Uterus (tissue), 4 donors: Measurements from ENCODE around the gene PHOX2B. TPM values are rescaled to one million over a fixed set of nuclear protein-coding genes. Genes with fewer than 3 reads are reported as not detected.

Experiments
- DNase-seq, 2 donors: peaks; one replicate each; pipeline ENCODE4 v3.0.0-alpha.2; 2019 to 2020
- H3K27ac ChIP-seq, 2 donors: fragments of 200-600 bp; sonication (generic); 1 replicate in 1 of 2; 2 replicates in 1 of 2; pipeline ENCODE4 v1.5.1; 2016 to 2018
- H3K27me3 ChIP-seq, 2 donors: fragments of 200-600 bp; sonication (generic); one replicate each; pipeline ENCODE4 v1.5.1; 2018 to 2019; ENCODE audit warnings: control low read depth in 1 of 2
- H3K36me3 ChIP-seq, 2 donors: fragments of 200-600 bp; sonication (generic); one replicate each; pipeline ENCODE4 v1.5.1; 2019; ENCODE audit warnings: control low read depth in 1 of 2
- H3K4me1 ChIP-seq, 2 donors: fragments of 200-600 bp; sonication (generic); one replicate each; pipeline ENCODE4 v1.5.1; 2018 to 2019; ENCODE audit warnings: control low read depth in 1 of 2
- H3K4me3 ChIP-seq, 2 donors: fragments of 200-600 bp; sonication (generic); 1 replicate in 1 of 2; 2 replicates in 1 of 2; pipeline ENCODE4 v1.5.1; 2018 to 2019; ENCODE audit warnings: mild to moderate bottlenecking in 1 of 2
- H3K9me3 ChIP-seq, 2 donors: fragments of 200-600 bp; sonication (generic); one replicate each; pipeline ENCODE4 v1.5.1; 2019; ENCODE audit warnings: control low read depth in 1 of 2
- POLR2A ChIP-seq, 2 donors: fragments of 450-650 bp; IDR thresholded peaks; one replicate each; pipeline ENCODE4 v1.6.1; 2016; ENCODE audit warnings: antibody characterized with exemption in 2 of 2, mild to moderate bottlenecking in 1 of 2, moderate library complexity in 1 of 2
- intact Hi-C: fragments of 100-400 bp; cut with DNase I; formaldehyde crosslinking; loops from one replicate; pipeline ENCODE4 v1.15.1; 2023; ENCODE audit warnings: low total_unique reads
- total RNA-seq, 4 donors: library from RNA; depleted of rRNA in 3 of 4; stranded (reverse); fragments of >200 nt in 3 of 4; gene quantifications; one replicate each; pipeline versions ENCODE4 v1.1.0 to v1.2.4, GENCODE V29; 2014 to 2023
- TF ChIP-seq, protein P1 (sequence below), 4 experiments: fragments of 200-600 bp in 2 of 4; fragments of 450-650 bp in 2 of 4; sonication (generic) in 2 of 4; IDR thresholded peaks; one replicate each; pipeline ENCODE4 v1.5.1; 2016 to 2019; ENCODE audit warnings: antibody characterized with exemption in 4 of 4, mild to moderate bottlenecking in 2 of 4, moderate library complexity in 1 of 4
- donor health status: DM: yes; HTN: yes; CAD: no.

The PHOX2B gene
- total RNA-seq, 4 donors from 2014 or later, result not detected

DNA sequence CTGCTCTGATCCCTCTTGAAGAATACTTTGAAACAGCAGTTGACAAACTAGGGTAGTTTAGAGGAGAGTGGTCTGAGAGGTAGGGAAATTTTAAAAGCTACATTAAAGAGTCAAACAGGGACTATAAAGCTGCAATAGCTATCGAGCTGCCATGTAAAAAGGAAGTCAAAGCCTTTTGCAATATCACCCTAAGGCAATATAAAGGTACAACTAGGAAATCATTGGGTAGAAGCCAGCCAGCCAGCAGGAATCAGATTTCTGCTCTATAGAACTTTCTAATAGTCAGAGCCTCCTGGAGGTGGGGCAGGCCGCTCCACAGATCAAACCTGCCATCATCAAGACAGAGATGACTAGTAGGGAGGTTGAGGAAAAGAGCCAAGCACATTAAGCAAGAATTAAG, 15.2 kb upstream of the PHOX2B start:
- H3K9me3 ChIP-seq, result no peaks in the 10 kb centered on the region
- H3K27ac ChIP-seq, result no peak overlapping the region
- intact Hi-C loops, result no loop called here
- H3K36me3 ChIP-seq, result no peaks in the 10 kb centered on the region
- no peak for DNase-seq
- no peak for TF ChIP-seq POLR2A (IDR thresholded peaks at IDR 0.05)
- TF ChIP-seq, protein P1, sequence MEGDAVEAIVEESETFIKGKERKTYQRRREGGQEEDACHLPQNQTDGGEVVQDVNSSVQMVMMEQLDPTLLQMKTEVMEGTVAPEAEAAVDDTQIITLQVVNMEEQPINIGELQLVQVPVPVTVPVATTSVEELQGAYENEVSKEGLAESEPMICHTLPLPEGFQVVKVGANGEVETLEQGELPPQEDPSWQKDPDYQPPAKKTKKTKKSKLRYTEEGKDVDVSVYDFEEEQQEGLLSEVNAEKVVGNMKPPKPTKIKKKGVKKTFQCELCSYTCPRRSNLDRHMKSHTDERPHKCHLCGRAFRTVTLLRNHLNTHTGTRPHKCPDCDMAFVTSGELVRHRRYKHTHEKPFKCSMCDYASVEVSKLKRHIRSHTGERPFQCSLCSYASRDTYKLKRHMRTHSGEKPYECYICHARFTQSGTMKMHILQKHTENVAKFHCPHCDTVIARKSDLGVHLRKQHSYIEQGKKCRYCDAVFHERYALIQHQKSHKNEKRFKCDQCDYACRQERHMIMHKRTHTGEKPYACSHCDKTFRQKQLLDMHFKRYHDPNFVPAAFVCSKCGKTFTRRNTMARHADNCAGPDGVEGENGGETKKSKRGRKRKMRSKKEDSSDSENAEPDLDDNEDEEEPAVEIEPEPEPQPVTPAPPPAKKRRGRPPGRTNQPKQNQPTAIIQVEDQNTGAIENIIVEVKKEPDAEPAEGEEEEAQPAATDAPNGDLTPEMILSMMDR (IDR thresholded peaks at IDR 0.05), result no peak
- H3K4me3 ChIP-seq, result no peak overlapping the region
- peaks cover 0 to 9% of the 10 kb centered on the region in 2 donors for H3K27me3 ChIP-seq
- H3K4me1 ChIP-seq, result no peaks in the 10 kb centered on the region

DNA sequence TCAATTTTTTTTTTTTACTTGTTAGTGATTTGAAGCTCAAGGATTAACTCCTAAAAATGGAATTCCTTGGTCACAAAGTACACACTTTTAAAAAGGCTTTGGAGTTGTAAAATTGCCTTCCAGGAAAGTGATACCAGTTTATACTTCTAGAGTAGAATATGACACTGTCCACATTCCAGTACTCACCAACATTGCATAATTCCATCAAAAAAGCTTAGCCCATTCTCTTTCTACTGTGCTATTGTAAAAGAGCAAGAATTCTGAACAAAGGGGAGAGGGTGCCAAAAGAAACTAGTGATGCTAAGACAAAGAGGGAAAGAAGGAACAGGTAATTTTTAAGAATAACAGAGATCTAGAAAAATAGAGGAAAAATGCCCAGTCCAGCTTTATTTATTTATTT, 10.4 kb upstream of the PHOX2B start:
- TF ChIP-seq, protein P1 (IDR thresholded peaks at IDR 0.05), result no peak
- TF ChIP-seq POLR2A (IDR thresholded peaks at IDR 0.05), result no peak
- no peak overlapping the region for H3K4me3 ChIP-seq

DNA sequence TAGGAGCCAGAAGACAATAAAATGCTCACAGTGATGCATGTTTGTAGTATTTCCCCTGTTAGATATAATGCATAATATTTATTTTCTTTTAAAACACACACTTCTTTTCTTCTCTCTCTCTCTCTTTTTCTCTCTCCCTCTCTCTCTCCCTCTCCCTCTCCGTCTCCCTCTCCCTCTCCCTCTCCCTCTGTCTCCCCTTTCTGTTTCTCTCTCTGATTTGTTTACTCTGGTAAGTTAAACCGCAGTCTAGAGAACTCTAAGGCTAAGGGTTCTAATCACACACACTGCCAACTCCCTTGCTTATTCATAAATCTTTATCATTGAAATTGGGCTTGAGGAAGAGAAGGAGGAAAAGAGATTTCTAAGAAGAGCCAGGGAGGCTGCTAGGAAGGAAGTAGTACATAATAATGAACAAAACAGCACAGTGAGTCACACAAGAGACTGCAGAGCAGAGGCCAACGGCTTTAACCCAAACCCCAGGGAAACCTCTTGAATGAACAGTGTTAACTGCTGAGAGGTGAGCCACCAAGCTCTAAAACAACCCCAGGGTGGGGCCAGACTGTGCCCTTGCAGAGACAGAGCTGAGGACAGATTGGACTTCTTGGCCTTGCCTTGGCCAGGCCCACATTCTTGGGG, 9.1 kb upstream of the PHOX2B start:
- TF ChIP-seq POLR2A (IDR thresholded peaks at IDR 0.05), result no peak
- TF ChIP-seq, protein P1 (IDR thresholded peaks at IDR 0.05), result no peak
- Histone ChIP-seq H3K4me3 (no peak overlapping the region), H3K27me3 (peaks cover 0 to 5% of the 10 kb centered on the region in 2 donors), H3K27ac (no peak overlapping the region), H3K9me3 (no peaks in the 10 kb centered on the region), H3K4me1 (no peaks in the 10 kb centered on the region), H3K36me3 (no peaks in the 10 kb centered on the region)
- DNase-seq, result no peak
- intact Hi-C loops, result no loop called here

More for the DNA sequence above, 10.4 kb upstream of the PHOX2B start:
- H3K4me1 ChIP-seq, result no peaks in the 10 kb centered on the region
- no peaks in the 10 kb centered on the region for H3K9me3 ChIP-seq
- no peak overlapping the region for H3K27ac ChIP-seq
- no peak for DNase-seq
- intact Hi-C loops, result no loop called here
- H3K27me3 ChIP-seq, result peaks cover 0 to 5% of the 10 kb centered on the region in 2 donors
- no peaks in the 10 kb centered on the region for H3K36me3 ChIP-seq

DNA sequence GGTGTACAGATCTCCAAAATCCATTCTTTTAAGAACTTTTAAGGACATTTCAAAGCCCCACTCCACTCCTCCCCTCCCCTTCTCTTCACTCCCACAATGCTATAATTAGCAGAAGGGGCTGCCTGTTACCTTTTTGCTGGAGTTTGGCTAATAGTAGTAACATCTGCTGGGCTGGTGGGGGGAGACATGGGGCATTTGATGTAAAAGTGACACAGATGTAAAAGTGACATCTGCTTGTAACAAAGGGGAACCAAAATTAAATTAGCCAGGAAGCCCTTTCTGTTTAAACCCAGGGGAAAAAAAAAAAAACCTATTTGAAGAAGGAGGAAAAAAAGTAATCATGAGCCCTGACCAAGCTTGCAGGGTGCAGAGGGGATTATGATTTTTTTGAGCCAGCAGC, 5.4 kb upstream of the PHOX2B start:
- no peak overlapping the region for H3K4me3 ChIP-seq
- H3K27me3 ChIP-seq, result peaks cover 0 to 25% of the 10 kb centered on the region in 2 donors
- no peaks in the 10 kb centered on the region for H3K36me3 ChIP-seq
- TF ChIP-seq, protein P1 (IDR thresholded peaks at IDR 0.05), result no peak
- TF ChIP-seq POLR2A (IDR thresholded peaks at IDR 0.05), result no peak
- H3K27ac ChIP-seq, result no peak overlapping the region
- intact Hi-C loops, result no loop called here
- H3K4me1 ChIP-seq, result no peaks in the 10 kb centered on the region
- DNase-seq, result no peak
- no peaks in the 10 kb centered on the region for H3K9me3 ChIP-seq

DNA sequence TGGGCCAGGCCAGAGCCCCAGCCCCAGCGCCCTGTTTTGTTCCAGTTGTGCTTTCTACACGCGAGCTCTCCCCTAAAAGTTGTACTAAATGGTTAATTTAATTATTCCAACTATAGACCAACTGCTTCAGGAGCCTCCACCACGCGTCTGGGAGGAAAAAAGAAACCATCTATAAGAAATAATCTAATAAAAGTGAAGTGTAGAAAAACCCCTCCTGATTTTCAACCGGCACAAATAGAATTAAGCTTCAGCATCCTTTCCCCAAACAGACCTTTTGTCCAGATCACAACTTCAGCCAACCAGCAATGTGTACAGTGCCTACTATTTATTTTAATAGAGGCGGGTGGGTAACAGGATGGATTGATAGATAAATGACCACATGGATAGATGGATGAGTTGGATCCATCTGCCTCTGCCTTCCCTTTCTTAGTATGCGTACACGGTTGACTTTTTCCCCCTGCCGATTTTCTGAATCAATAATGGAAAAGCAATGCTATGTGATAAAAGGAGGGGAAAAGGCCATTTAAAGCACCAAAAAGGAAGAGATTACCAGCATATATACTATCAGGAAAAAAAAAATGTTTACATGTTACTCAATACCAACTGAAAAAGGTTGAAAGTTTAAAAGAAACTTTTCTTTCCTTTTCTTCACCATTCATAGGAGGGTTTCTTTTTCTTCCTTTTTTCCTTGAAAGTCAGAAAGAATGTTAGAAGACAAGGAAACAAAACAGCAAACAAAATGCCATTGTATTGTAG, 3.7 kb upstream of the PHOX2B start:
- TF ChIP-seq, protein P1 (IDR thresholded peaks at IDR 0.05), result no peak
- TF ChIP-seq POLR2A (IDR thresholded peaks at IDR 0.05), result no peak
- Histone ChIP-seq H3K9me3 (no peaks in the 10 kb centered on the region), H3K27ac (no peak overlapping the region), H3K4me1 (no peaks in the 10 kb centered on the region), H3K4me3 (no peak overlapping the region), H3K27me3 (peaks cover 0 to 41% of the 10 kb centered on the region in 2 donors), H3K36me3 (no peaks in the 10 kb centered on the region)
- intact Hi-C loops, result no loop called here
- DNase-seq, result no peak
